Activated CD4-positive, CD25-positive, alpha-beta regulatory T cell treated with anti-CD3 and anti-CD28 coated beads, Interleukin-2, amount 50 U/mL, for 16 hours (primary cell): ENCODE results near the gene ZNF14.
"Not testable (repeated sequence)": the region's sequence is repeated elsewhere in the genome, so short reads cannot be mapped to it uniquely, and the experiment has no call there.

Experiments used
- DNase-seq: peaks from one replicate; pipeline ENCODE4 v3.0.0-alpha.2; 2020; ENCODE audit warnings: low read depth, low spot score

The ZNF14 gene

GRCh38 chr19:19746286-19747213, 13.6 kb upstream of the ZNF14 start:
- no peak for DNase-seq

- no peak for DNase-seq
Measured at GRCh38 chr19:19745496-19746285, 12.8 kb upstream of the ZNF14 start.

- DNase-seq = no peak
Measured at GRCh38 chr19:19744641-19745040, 11.7 kb upstream of the ZNF14 start.

GRCh38 chr19:19743921-19744320, 11.0 kb upstream of the ZNF14 start:
- not testable (repeated sequence) for DNase-seq

- no peak for DNase-seq
Measured at GRCh38 chr19:19743176-19743575, 10.3 kb upstream of the ZNF14 start.

GRCh38 chr19:19742773-19743172, 9.9 kb upstream of the ZNF14 start:
- DNase-seq = no peak

GRCh38 chr19:19741184-19741583, 8.3 kb upstream of the ZNF14 start:
- DNase-seq = no peak

GRCh38 chr19:19740755-19741154, 7.8 kb upstream of the ZNF14 start:
- no peak for DNase-seq

GRCh38 chr19:19738564-19738963, 5.7 kb upstream of the ZNF14 start:
- DNase-seq = no peak

GRCh38 chr19:19737559-19738332, 4.8 kb upstream of the ZNF14 start:
- no peak for DNase-seq

- DNase-seq = no peak
Measured at GRCh38 chr19:19721896-19722295, 11.0 kb downstream of the ZNF14 start.

- DNase-seq = no peak
Measured at GRCh38 chr19:19719798-19720197, 13.1 kb downstream of the ZNF14 start.

GRCh38 chr19:19711934-19712828, 20.7 kb downstream of the ZNF14 start:
- DNase-seq = no peak

GRCh38 chr19:19711306-19711933, 21.5 kb downstream of the ZNF14 start:
- DNase-seq = no peak

- no peak for DNase-seq
Measured at GRCh38 chr19:19710506-19710905, 22.4 kb downstream of the ZNF14 start.

GRCh38 chr19:19704836-19705235, 28.1 kb downstream of the ZNF14 start:
- DNase-seq = no peak

- not testable (repeated sequence) for DNase-seq
Measured at GRCh38 chr19:19700493-19700892, 32.4 kb downstream of the ZNF14 start.

GRCh38 chr19:19697589-19697988, 35.3 kb downstream of the ZNF14 start:
- DNase-seq = no peak

- DNase-seq = no peak
Measured at GRCh38 chr19:19696386-19696785, 36.5 kb downstream of the ZNF14 start.

- no peak for DNase-seq
Measured at GRCh38 chr19:19691683-19692082, 41.2 kb downstream of the ZNF14 start.
